HepG2 (cell line): ENCODE data around the gene IP6K1. TPM values are rescaled to one million over a fixed set of nuclear protein-coding genes. Genes with fewer than 3 reads are reported as not detected.

Experiments
- CBFB ChIP-seq: sonication (generic); formaldehyde crosslinking; IDR thresholded peaks from 2 replicates; pipeline ENCODE4 v1.4.0; 2020; ENCODE audit warnings: missing genetic modification reagents
- ELF3 ChIP-seq: IDR thresholded peaks from 2 replicates; pipeline ENCODE4 v1.6.1; 2016; ENCODE audit warnings: missing genetic modification reagents, missing compliant biosample characterization
- ELF4 ChIP-seq: sonication (generic); formaldehyde crosslinking; IDR thresholded peaks from 2 replicates; pipeline ENCODE4 v1.5.0; 2020; ENCODE audit warnings: missing genetic modification reagents, mild to moderate bottlenecking, moderate library complexity, borderline replicate concordance
- FOXO1 ChIP-seq: sonication (generic); formaldehyde crosslinking; IDR thresholded peaks from 2 replicates; pipeline ENCODE4 v1.4.0; 2020; ENCODE audit warnings: missing genetic modification reagents
- KMT2B ChIP-seq: IDR thresholded peaks from 2 replicates; pipeline ENCODE4 v1.6.1; 2016; ENCODE audit warnings: missing genetic modification reagents, missing compliant biosample characterization
- MEF2D ChIP-seq: sonication (generic); formaldehyde crosslinking; IDR thresholded peaks from 2 replicates; pipeline ENCODE4 v1.5.1; 2020; ENCODE audit warnings: mild to moderate bottlenecking, missing genetic modification reagents
- NFYB ChIP-seq: sonication (generic); formaldehyde crosslinking; IDR thresholded peaks from 2 replicates; pipeline ENCODE4 v1.4.0; 2020; ENCODE audit warnings: missing genetic modification reagents
- PHF5A ChIP-seq: IDR thresholded peaks from one replicate; pipeline ENCODE4 v1.6.1; 2018; ENCODE audit warnings: low read depth, missing genetic modification reagents; ENCODE audit not compliant: unreplicated experiment
- RBFOX2 ChIP-seq: fragments of 200-400 bp; formaldehyde crosslinking; IDR thresholded peaks from 2 replicates; pipeline ENCODE4 v1.6.1; 2017; ENCODE audit warnings: low read depth, mild to moderate bottlenecking, low read length
- SOX13 ChIP-seq, 3 experiments: fragments of 450-650 bp in 1 of 3; sonication (generic) in 1 of 3; formaldehyde crosslinking in 1 of 3; IDR thresholded peaks in 2 of 3; conservative IDR thresholded peaks in 1 of 3; 2 replicates each; pipeline versions ENCODE4 v1.5.0 to v1.6.1; 2016 to 2020; ENCODE audit warnings: antibody characterized with exemption in 1 of 3, mild to moderate bottlenecking in 1 of 3, missing compliant biosample characterization in 1 of 3, missing genetic modification reagents in 1 of 3, moderate library complexity in 1 of 3
- ZBTB20 ChIP-seq: sonication (generic); formaldehyde crosslinking; IDR thresholded peaks from 2 replicates; pipeline ENCODE4 v1.8.1; 2023; ENCODE audit warnings: missing genetic modification reagents, low read depth, mild to moderate bottlenecking, borderline replicate concordance
- ZBTB21 ChIP-seq: sonication (generic); formaldehyde crosslinking; IDR thresholded peaks from 2 replicates; pipeline ENCODE4 v1.4.0; 2020; ENCODE audit warnings: missing genetic modification reagents
- ZNF138 ChIP-seq: sonication (generic); formaldehyde crosslinking; IDR thresholded peaks from 2 replicates; pipeline ENCODE4 v1.5.0; 2020; ENCODE audit warnings: mild to moderate bottlenecking, low read depth, missing genetic modification reagents
- ZNF337 ChIP-seq: sonication (generic); formaldehyde crosslinking; IDR thresholded peaks from 2 replicates; pipeline ENCODE4 v1.5.1; 2020; ENCODE audit warnings: missing genetic modification reagents, low read depth, mild to moderate bottlenecking, borderline replicate concordance
- ZNF350 ChIP-seq: sonication (generic); formaldehyde crosslinking; IDR thresholded peaks from 2 replicates; pipeline ENCODE4 v1.4.0; 2020; ENCODE audit warnings: mild to moderate bottlenecking, low read depth, missing genetic modification reagents, borderline replicate concordance
- ZNF451 ChIP-seq: sonication (generic); formaldehyde crosslinking; IDR thresholded peaks from 2 replicates; pipeline ENCODE4 v1.5.0; 2020; ENCODE audit warnings: mild to moderate bottlenecking, missing genetic modification reagents
- ZNF468 ChIP-seq: sonication (generic); formaldehyde crosslinking; IDR thresholded peaks from 2 replicates; pipeline ENCODE4 v1.8.0; 2022; ENCODE audit warnings: mild to moderate bottlenecking, moderate library complexity, missing genetic modification reagents
- ZNF510 ChIP-seq: sonication (generic); formaldehyde crosslinking; IDR thresholded peaks from 2 replicates; pipeline ENCODE4 v1.4.0; 2020; ENCODE audit warnings: low read depth, mild to moderate bottlenecking, missing genetic modification reagents
- ZNF567 ChIP-seq: sonication (generic); formaldehyde crosslinking; IDR thresholded peaks from 2 replicates; pipeline ENCODE4 v1.8.1; 2023; ENCODE audit warnings: mild to moderate bottlenecking, missing genetic modification reagents, borderline replicate concordance
- ZNF772 ChIP-seq: sonication (generic); formaldehyde crosslinking; IDR thresholded peaks from 2 replicates; pipeline ENCODE4 v1.5.0; 2020; ENCODE audit warnings: mild to moderate bottlenecking, missing genetic modification reagents
- polyA plus RNA-seq, 8 experiments: library from polyadenylated mRNA; depleted of rRNA in 3 of 8; stranded (reverse) in 7 of 8; unstranded in 1 of 8; fragments of >200 nt; fragmentation: Illumina TruSeq in 4 of 8; extraction: Trizol in 4 of 8; gene quantifications; 2 replicates each; pipeline versions ENCODE4 v1.2.1 to v1.2.3, GENCODE V29; 2011 to 2016; ENCODE audit warnings: low read depth in 4 of 8, missing spikeins in 1 of 8, mixed read lengths in 1 of 8; ENCODE audit not compliant: insufficient read depth in 1 of 8
- total RNA-seq, 5 experiments: library from RNA; depleted of rRNA; stranded (reverse); fragments of >200 nt; fragmentation: Illumina TruSeq; extraction: Trizol; gene quantifications; 2 replicates each; pipeline ENCODE4 v1.2.3, GENCODE V29; 2016; ENCODE audit warnings: low read depth in 1 of 5
- TF ChIP-seq, protein P1 (sequence below): sonication (generic); formaldehyde crosslinking; IDR thresholded peaks from 2 replicates; pipeline ENCODE4 v1.8.1; 2023; ENCODE audit warnings: mild to moderate bottlenecking, moderate library complexity, missing genetic modification reagents
- TF ChIP-seq, protein P2 (sequence below): IDR thresholded peaks from 2 replicates; pipeline ENCODE4 v1.6.1; 2018; ENCODE audit warnings: missing genetic modification reagents
- TF ChIP-seq, protein P3 (sequence below): sonication (generic); formaldehyde crosslinking; IDR thresholded peaks from 2 replicates; pipeline ENCODE4 v1.4.0; 2020; ENCODE audit warnings: missing genetic modification reagents

IP6K1 gene
- total and polyA plus RNA-seq, 2 of the 13 experiments (the other 11 are each of a cell fraction or from before 2014, with no cell fraction given) = 17.7 to 29.7 TPM

DNA sequence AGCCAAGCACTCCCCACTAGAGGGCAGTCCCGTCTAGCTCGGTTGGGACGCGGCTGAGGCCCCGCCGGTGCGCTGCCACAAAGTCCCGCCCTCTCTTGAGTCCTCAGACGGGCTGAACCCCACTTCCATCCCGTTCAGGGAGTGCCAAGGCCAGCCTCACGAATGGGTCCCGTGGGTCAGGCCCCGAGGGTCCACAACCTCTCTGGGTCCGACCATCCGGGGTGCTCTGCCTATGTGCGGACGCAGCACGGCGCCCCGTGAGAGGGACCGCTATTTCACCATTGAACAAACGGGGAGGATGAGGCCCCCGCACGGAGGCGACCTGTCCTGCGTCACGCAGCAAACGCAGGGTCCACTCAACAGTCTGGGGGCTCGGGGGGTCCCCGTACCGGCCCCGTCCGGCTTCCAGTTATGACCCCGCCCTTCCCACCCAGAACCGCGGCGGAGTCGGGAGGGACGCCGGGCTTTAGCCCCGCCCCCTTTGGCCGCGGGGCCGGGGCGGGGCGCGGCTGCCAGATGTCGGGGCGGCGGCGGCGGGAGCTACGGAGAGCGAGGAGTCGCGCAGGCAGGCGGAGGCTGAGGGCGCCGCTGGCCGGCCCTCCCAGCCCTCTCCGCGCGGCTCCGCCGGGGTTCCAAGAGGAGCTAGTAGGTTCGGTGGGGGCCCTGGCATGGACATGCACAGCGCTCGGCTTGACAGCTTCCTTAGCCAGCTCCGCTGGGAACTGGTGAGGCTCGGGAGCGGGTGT lies 16.6 kb upstream of the IP6K1 start, which contains the start of gene INKA1 (continued):
- TF ChIP-seq, protein P1, sequence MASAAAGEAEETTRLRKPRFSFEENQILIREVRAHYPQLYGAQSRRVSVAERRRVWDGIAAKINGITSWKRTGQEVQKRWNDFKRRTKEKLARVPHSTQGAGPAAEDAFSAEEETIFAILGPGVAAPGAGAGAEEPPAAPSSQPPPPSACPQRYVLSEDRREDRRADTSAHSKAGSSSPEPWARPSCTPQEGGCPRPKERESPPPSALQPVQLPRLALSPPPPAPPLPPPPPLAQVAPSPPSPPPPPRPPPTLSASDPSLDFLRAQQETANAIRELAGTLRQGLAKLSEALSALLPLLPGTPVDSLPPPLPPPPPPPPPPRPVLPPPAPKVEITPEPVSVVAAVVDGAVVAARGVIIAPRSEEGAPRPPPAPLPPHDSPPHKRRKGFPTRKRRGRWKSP = peak; percentile 24; the same call in 1 of the 2 replicates
- TF ChIP-seq ZNF337 (CRISPR knock-in tag) (0 out of 2 replicates have a peak, but pooled peaks have one; percentile 56), NFYB (CRISPR knock-in tag) (0 out of 2 replicates have a peak, but pooled peaks have one; percentile 15), ZNF567 (peak; percentile 39; the same call in 1 of the 2 replicates), ZNF138 (CRISPR knock-in tag) (peak; percentile 9; the same call in 1 of the 2 replicates), SOX13 (IDR thresholded peaks at IDR 0.05) (no peak), SOX13 (CRISPR knock-in tag; conservative IDR thresholded peaks at IDR 0.05 in 1 of 2, IDR thresholded peaks at IDR 0.05 in 1 of 2) (peak in 1 of 2 experiments; percentile 19; a peak in 1 of 4 replicates), CBFB (peak; percentile 61; the same call in 1 of the 2 replicates), PHF5A (CRISPR knock-in tag) (peak; percentile 72), ZNF772 (no peak), ZNF468 (CRISPR knock-in tag) (0 out of 2 replicates have a peak, but pooled peaks have one; percentile 65), ELF4 (CRISPR knock-in tag) (no peak), ZNF451 (CRISPR knock-in tag) (peak; percentile 79; the same call in 1 of the 2 replicates), ELF3 (peak; percentile 49), ZBTB20 (CRISPR knock-in tag) (0 out of 2 replicates have a peak, but pooled peaks have one; percentile 44), KMT2B (CRISPR knock-in tag) (peak; percentile 59; the same call in 1 of the 2 replicates), RBFOX2 (peak; percentile 50; the same call in 1 of the 2 replicates), FOXO1 (CRISPR knock-in tag) (0 out of 2 replicates have a peak, but pooled peaks have one; percentile 6), ZNF510 (no peak), ZBTB21 (CRISPR knock-in tag) (0 out of 2 replicates have a peak, but pooled peaks have one; percentile 20), ZNF350 (CRISPR knock-in tag) (peak; percentile 64; the same call in 1 of the 2 replicates), MEF2D (CRISPR knock-in tag) (peak; percentile 17; the same call in 1 of the 2 replicates)
- TF ChIP-seq, protein P2, sequence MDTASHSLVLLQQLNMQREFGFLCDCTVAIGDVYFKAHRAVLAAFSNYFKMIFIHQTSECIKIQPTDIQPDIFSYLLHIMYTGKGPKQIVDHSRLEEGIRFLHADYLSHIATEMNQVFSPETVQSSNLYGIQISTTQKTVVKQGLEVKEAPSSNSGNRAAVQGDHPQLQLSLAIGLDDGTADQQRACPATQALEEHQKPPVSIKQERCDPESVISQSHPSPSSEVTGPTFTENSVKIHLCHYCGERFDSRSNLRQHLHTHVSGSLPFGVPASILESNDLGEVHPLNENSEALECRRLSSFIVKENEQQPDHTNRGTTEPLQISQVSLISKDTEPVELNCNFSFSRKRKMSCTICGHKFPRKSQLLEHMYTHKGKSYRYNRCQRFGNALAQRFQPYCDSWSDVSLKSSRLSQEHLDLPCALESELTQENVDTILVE (CRISPR knock-in tag) = peak; percentile 70; the same call in 1 of the 2 replicates
- TF ChIP-seq, protein P3, sequence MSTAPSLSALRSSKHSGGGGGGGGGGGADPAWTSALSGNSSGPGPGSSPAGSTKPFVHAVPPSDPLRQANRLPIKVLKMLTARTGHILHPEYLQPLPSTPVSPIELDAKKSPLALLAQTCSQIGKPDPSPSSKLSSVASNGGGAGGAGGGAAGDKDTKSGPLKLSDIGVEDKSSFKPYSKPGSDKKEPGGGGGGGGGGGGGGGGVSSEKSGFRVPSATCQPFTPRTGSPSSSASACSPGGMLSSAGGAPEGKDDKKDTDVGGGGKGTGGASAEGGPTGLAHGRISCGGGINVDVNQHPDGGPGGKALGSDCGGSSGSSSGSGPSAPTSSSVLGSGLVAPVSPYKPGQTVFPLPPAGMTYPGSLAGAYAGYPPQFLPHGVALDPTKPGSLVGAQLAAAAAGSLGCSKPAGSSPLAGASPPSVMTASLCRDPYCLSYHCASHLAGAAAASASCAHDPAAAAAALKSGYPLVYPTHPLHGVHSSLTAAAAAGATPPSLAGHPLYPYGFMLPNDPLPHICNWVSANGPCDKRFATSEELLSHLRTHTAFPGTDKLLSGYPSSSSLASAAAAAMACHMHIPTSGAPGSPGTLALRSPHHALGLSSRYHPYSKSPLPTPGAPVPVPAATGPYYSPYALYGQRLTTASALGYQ (CRISPR knock-in tag) = no peak
